Esophagus squamous epithelium (tissue), 5 donors: ENCODE results near the gene SRGAP1. TPM values are rescaled to one million over a fixed set of nuclear protein-coding genes. Genes with fewer than 3 reads are reported as not detected.

ENCODE experiments used
- DNase-seq: peaks from one replicate; lab custom pipeline; 2025; lab: John Stamatoyannopoulos, UW
- H3K27ac ChIP-seq, 4 donors: fragments of 200-600 bp; sonication (generic); one replicate each; pipeline ENCODE4 v1.5.1; 2016 to 2019; ENCODE audit warnings: mild to moderate bottlenecking in 1 of 4
- H3K27me3 ChIP-seq, 4 donors: fragments of 200-600 bp; sonication (generic); 1 replicate in 3 of 4; 2 replicates in 1 of 4; pipeline versions ENCODE4 v1.5.1 to v1.6.0; 2017 to 2021; ENCODE audit warnings: antibody characterized with exemption in 1 of 4
- H3K36me3 ChIP-seq, 3 donors: fragments of 200-600 bp; sonication (generic); one replicate each; pipeline ENCODE4 v1.5.1; 2016 to 2019
- H3K4me1 ChIP-seq, 3 donors: fragments of 200-600 bp; sonication (generic); one replicate each; pipeline ENCODE4 v1.5.1; 2017 to 2019
- H3K4me3 ChIP-seq, 4 donors: fragments of 200-600 bp; sonication (generic); 1 replicate in 3 of 4; 2 replicates in 1 of 4; pipeline ENCODE4 v1.5.1; 2016 to 2019; ENCODE audit warnings: mild to moderate bottlenecking in 2 of 4, moderate library complexity in 1 of 4
- H3K9me3 ChIP-seq, 3 donors: fragments of 200-600 bp; sonication (generic); one replicate each; pipeline ENCODE4 v1.5.1; 2016 to 2019
- CTCF ChIP-seq, 6 experiments: fragments of 450-650 bp in 4 of 6; fragments of 200-600 bp in 2 of 6; sonication (generic) in 2 of 6; IDR thresholded peaks; one replicate each; pipeline ENCODE4 v1.5.1; 2016 to 2019; ENCODE audit warnings: antibody characterized with exemption in 6 of 6, mild to moderate bottlenecking in 4 of 6, moderate library complexity in 4 of 6
- POLR2A ChIP-seq, 4 donors: fragments of 450-650 bp; IDR thresholded peaks; one replicate each; pipeline ENCODE4 v1.6.1; 2017; ENCODE audit warnings: antibody characterized with exemption in 4 of 4, mild to moderate bottlenecking in 4 of 4, moderate library complexity in 3 of 4
- WGBS, 2 donors: methylation state at CpG; one replicate each; pipeline ENCODE4 v1.1.5; 2018; 5-methylcytosine and 5-hydroxymethylcytosine counted together
- intact Hi-C: fragments of 100-400 bp; cut with DNase I; formaldehyde crosslinking; loops from one replicate; pipeline ENCODE4 v1.15.0; 2022
- total RNA-seq, 4 donors: library from RNA; depleted of rRNA; stranded (reverse); fragments of >200 nt; gene quantifications; one replicate each; pipeline ENCODE4 v1.1.0, GENCODE V29; 2016
- donor health status: DM: yes; HTN: yes; CAD: no.

The SRGAP1 gene
- total RNA-seq, 4 donors from 2014 or later = 2.0 to 5.3 (median 3.6) TPM

GRCh38 chr12:63955831-63956666 is 111.5 kb downstream of the SRGAP1 start:
- Histone ChIP-seq H3K27me3 (no peaks in the 10 kb centered on the region), H3K36me3 (no peaks in the 10 kb centered on the region), H3K27ac (peak overlapping the region in 3 of 4 donors; percentile 42 to 64 (median 58)), H3K4me3 (peak overlapping the region in 1 of 4 donors; percentile 22), H3K4me1 (peaks cover 0 to 22% (median 0%) of the 10 kb centered on the region in 3 donors), H3K9me3 (no peaks in the 10 kb centered on the region)
- TF ChIP-seq POLR2A (IDR thresholded peaks at IDR 0.05) (no peak), CTCF (IDR thresholded peaks at IDR 0.05) (no peak)
- DNase-seq = no peak
- WGBS, 2 donors = 64 to 70% methylated on average over 9 of the region's 9 CpGs
- intact Hi-C loops = no loop called here

GRCh38 chr12:63957496-63957895 is 113.0 kb downstream of the SRGAP1 start:
- H3K4me1 ChIP-seq = peaks cover 0 to 22% (median 0%) of the 10 kb centered on the region in 3 donors
- intact Hi-C loops = no loop called here
- H3K9me3 ChIP-seq = no peaks in the 10 kb centered on the region
- no peaks in the 10 kb centered on the region for H3K27me3 ChIP-seq
- H3K4me3 ChIP-seq = no peak overlapping the region
- 84 to 91% methylated on average over 5 of the region's 5 CpGs for WGBS, 2 donors
- no peaks in the 10 kb centered on the region for H3K36me3 ChIP-seq
- peak overlapping the region in 2 of 4 donors; percentile 17 to 64 for H3K27ac ChIP-seq
- TF ChIP-seq CTCF (IDR thresholded peaks at IDR 0.05) = no peak
- no peak for TF ChIP-seq POLR2A (IDR thresholded peaks at IDR 0.05)
- DNase-seq = no peak

- DNase-seq = no peak
- WGBS, 2 donors = 78 to 80% methylated on average over 3 of the region's 3 CpGs
- Histone ChIP-seq H3K9me3 (no peaks in the 10 kb centered on the region), H3K27ac (no peak overlapping the region), H3K4me3 (no peak overlapping the region), H3K4me1 (peaks cover 0 to 22% (median 0%) of the 10 kb centered on the region in 3 donors), H3K36me3 (no peaks in the 10 kb centered on the region), H3K27me3 (no peaks in the 10 kb centered on the region)
- intact Hi-C loops = no loop called here
- TF ChIP-seq CTCF (IDR thresholded peaks at IDR 0.05) = no peak
- no peak for TF ChIP-seq POLR2A (IDR thresholded peaks at IDR 0.05)
These were observed 114.5 kb downstream of the SRGAP1 start for GRCh38 chr12:63958876-63959580.

GRCh38 chr12:63961048-63961447 is 116.5 kb downstream of the SRGAP1 start:
- peaks cover 0 to 11% (median 0%) of the 10 kb centered on the region in 3 donors for H3K4me1 ChIP-seq
- H3K4me3 ChIP-seq = no peak overlapping the region
- H3K9me3 ChIP-seq = no peaks in the 10 kb centered on the region
- H3K27ac ChIP-seq = no peak overlapping the region
- TF ChIP-seq POLR2A (IDR thresholded peaks at IDR 0.05) (no peak), CTCF (IDR thresholded peaks at IDR 0.05) (no peak)
- no peaks in the 10 kb centered on the region for H3K27me3 ChIP-seq
- WGBS, 2 donors = 87 to 97% methylated on average over 5 of the region's 5 CpGs
- H3K36me3 ChIP-seq = no peaks in the 10 kb centered on the region
- no peak for DNase-seq
- intact Hi-C loops = no loop called here

- DNase-seq = no peak
- no peaks in the 10 kb centered on the region for H3K36me3 ChIP-seq
- intact Hi-C loops = no loop called here
- H3K9me3 ChIP-seq = no peaks in the 10 kb centered on the region
- no peak overlapping the region for H3K27ac ChIP-seq
- H3K4me1 ChIP-seq = peaks cover 0 to 8% (median 0%) of the 10 kb centered on the region in 3 donors
- TF ChIP-seq CTCF (IDR thresholded peaks at IDR 0.05) (no peak), POLR2A (IDR thresholded peaks at IDR 0.05) (no peak)
- WGBS, 2 donors = 81 to 88% methylated on average over 3 of the region's 3 CpGs
- H3K4me3 ChIP-seq = no peak overlapping the region
- no peaks in the 10 kb centered on the region for H3K27me3 ChIP-seq
These were observed 117.0 kb downstream of the SRGAP1 start for GRCh38 chr12:63961543-63961942.
